ENCODE measurements around the gene MTRR. TPM values are rescaled to one million over a fixed set of nuclear protein-coding genes. Genes with fewer than 3 reads are reported as not detected.

Gene MTRR
- total and polyA plus RNA-seq, 2 of the 4 experiments (the other 2 are of a cell fraction): 33.2 to 33.5 TPM

- H3K9ac ChIP-seq (ENCODE audit: low read depth, low read length): no peak overlapping the region
- ChIA-PET CTCF (no interaction called here), POLR2A (ENCODE audit: unreplicated experiment) (no interaction called here)
- no peak overlapping the region for H2BK15ac ChIP-seq (ENCODE audit: low read depth, low read length)
- intact Hi-C loops (cut with micrococcal nuclease) (loop anchor here (10.0 kb wide), 1 partner anchor 963 kb away; no protein-coding TSS in a partner anchor), in situ Hi-C loops (cut with MboI; ENCODE audit: low sequenced_read_pairs) (no loop called here), dilution Hi-C loops (cut with HindIII; ENCODE audit: low sequenced_read_pairs, unreplicated experiment) (no loop called here)
- H3K14ac ChIP-seq (replicated peaks; ENCODE audit: low read depth, low read length): no peak overlapping the region
- H2BK120ac ChIP-seq (ENCODE audit: low read depth, low read length): no peak overlapping the region
- H4K5ac ChIP-seq (ENCODE audit: low read depth, low read length): no peak overlapping the region
- H3K23ac ChIP-seq (ENCODE audit: low read depth, low read length): no peak overlapping the region
- no peak overlapping the region for H3K4me2 ChIP-seq (ENCODE audit: low read depth, low read length)
- no peak for DNase-seq
- H3K9me3 ChIP-seq (ENCODE audit: control insufficient read depth, insufficient read depth, low read length): no peaks in the 10 kb centered on the region
- H3K27me3 ChIP-seq (ENCODE audit: control insufficient read depth, insufficient read depth, low read length): no peaks in the 10 kb centered on the region
- no CpG with 5 or more reads among the region's 2 CpGs for WGBS, 2 experiments (ENCODE audit: extremely low coverage in 2 of 2, insufficient read length in 1 of 2)
- no peak overlapping the region for H4K91ac ChIP-seq (ENCODE audit: insufficient read depth, low read depth, low read length)
- no peak for ATAC-seq (ENCODE audit: low read depth)
- H3K9me1 ChIP-seq (ENCODE audit: insufficient read depth, low read length): peaks cover 2% of the 10 kb centered on the region; the same call in 1 of the 2 replicates
- no peak overlapping the region for H3K56ac ChIP-seq (ENCODE audit: extremely low read depth, insufficient read depth, low read length)
- peaks cover 30 to 52% of the 10 kb centered on the region in 2 experiments for H3K79me1 ChIP-seq (ENCODE audit: low read depth in 1 of 2, low read length in 2 of 2)
- H3K27ac ChIP-seq (ENCODE audit: insufficient read depth, low read length): no peak overlapping the region
- no peak overlapping the region for H2AFZ ChIP-seq (replicated peaks; ENCODE audit: low read length, poor library complexity)
- peaks cover 6% of the 10 kb centered on the region; the same call in 1 of the 2 replicates for H4K20me1 ChIP-seq (ENCODE audit: insufficient read depth, low read length)
- H2BK20ac ChIP-seq (ENCODE audit: low read depth, low read length): no peak overlapping the region
- H3K4ac ChIP-seq (ENCODE audit: low read depth, low read length): no peak overlapping the region
- H4K8ac ChIP-seq (ENCODE audit: low read depth in 2 of 2, low read length in 2 of 2): no peak overlapping the region
- no peak overlapping the region for H2BK5ac ChIP-seq (ENCODE audit: low read depth, low read length, poor library complexity, severe bottlenecking)
- H2AK9ac ChIP-seq (replicated peaks; ENCODE audit: low read depth, low read length, poor library complexity): no peak overlapping the region
- TF ChIP-seq USF2 (IDR thresholded peaks at IDR 0.05; ENCODE audit: low read depth, low read length): no peak
- TF ChIP-seq FOS (IDR thresholded peaks at IDR 0.05; ENCODE audit: low read depth, low read length): no peak
- no peak for TF ChIP-seq ELK1 (IDR thresholded peaks at IDR 0.05; ENCODE audit: borderline replicate concordance, low read depth, low read length)
- TF ChIP-seq SMC3 (IDR thresholded peaks at IDR 0.05; ENCODE audit: low read depth, low read length): no peak
- TF ChIP-seq MAFK (IDR thresholded peaks at IDR 0.05; ENCODE audit: low read depth, low read length): no peak
- TF ChIP-seq RCOR1 (IDR thresholded peaks at IDR 0.05; ENCODE audit: insufficient replicate concordance, low read length): no peak
- no peak for TF ChIP-seq NFE2L2 (IDR thresholded peaks at IDR 0.05; ENCODE audit: low read depth, low read length)
- no peak for TF ChIP-seq POLR2A (IDR thresholded peaks at IDR 0.05; ENCODE audit: low read depth, low read length)
- no peak for TF ChIP-seq MAZ (IDR thresholded peaks at IDR 0.05; ENCODE audit: borderline replicate concordance, low read depth, low read length)
- no peak for TF ChIP-seq CHD1 (IDR thresholded peaks at IDR 0.05; ENCODE audit: low read depth, low read length)
- TF ChIP-seq RFX5 (IDR thresholded peaks at IDR 0.05; ENCODE audit: low read depth, low read length): no peak
- no peak for TF ChIP-seq BHLHE40 (IDR thresholded peaks at IDR 0.05; ENCODE audit: low read depth, low read length)
- TF ChIP-seq CTCF (conservative IDR thresholded peaks at IDR 0.05; ENCODE audit: low read depth, low read length): no peak
- TF ChIP-seq MXI1 (IDR thresholded peaks at IDR 0.05; ENCODE audit: borderline replicate concordance, low read depth, low read length): no peak
- no peak overlapping the region for H2AK5ac ChIP-seq (ENCODE audit: low read depth, low read length)
- 0 out of 2 replicates have a peak, but pooled peaks cover 2% of the 10 kb centered on the region for H3K4me1 ChIP-seq (ENCODE audit: control insufficient read depth, insufficient read depth, low read length)
- H3K4me3 ChIP-seq (ENCODE audit: insufficient read depth, low read depth, low read length): no peak overlapping the region
- peaks cover 8% of the 10 kb centered on the region for H3K36me3 ChIP-seq (ENCODE audit: control insufficient read depth, insufficient read depth, low read length)
- H3K18ac ChIP-seq (ENCODE audit: low read depth, low read length): no peak overlapping the region
- no TSS peak for BruUV-seq (replicated peaks)
These were observed 2.7 kb downstream of the MTRR start for GRCh38 chr5:7871653-7872052.
